GM18508 (cell line): ENCODE data around the gene SCGB2B2.
"Not testable (repeated sequence)": the region's sequence is repeated elsewhere in the genome, so short reads cannot be mapped to it uniquely, and the experiment has no call there.

ENCODE experiments used
- ATAC-seq: cut with Tn5 transposase; IDR thresholded peaks from one replicate; pipeline ENCODE4 v1.9.1; 2021; ENCODE audit warnings: moderate number of reproducible peaks; ENCODE audit not compliant: insufficient read depth, unreplicated experiment

SCGB2B2 gene, protein sequence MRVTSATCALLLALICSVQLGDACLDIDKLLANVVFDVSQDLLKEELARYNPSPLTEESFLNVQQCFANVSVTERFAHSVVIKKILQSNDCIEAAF

DNA sequence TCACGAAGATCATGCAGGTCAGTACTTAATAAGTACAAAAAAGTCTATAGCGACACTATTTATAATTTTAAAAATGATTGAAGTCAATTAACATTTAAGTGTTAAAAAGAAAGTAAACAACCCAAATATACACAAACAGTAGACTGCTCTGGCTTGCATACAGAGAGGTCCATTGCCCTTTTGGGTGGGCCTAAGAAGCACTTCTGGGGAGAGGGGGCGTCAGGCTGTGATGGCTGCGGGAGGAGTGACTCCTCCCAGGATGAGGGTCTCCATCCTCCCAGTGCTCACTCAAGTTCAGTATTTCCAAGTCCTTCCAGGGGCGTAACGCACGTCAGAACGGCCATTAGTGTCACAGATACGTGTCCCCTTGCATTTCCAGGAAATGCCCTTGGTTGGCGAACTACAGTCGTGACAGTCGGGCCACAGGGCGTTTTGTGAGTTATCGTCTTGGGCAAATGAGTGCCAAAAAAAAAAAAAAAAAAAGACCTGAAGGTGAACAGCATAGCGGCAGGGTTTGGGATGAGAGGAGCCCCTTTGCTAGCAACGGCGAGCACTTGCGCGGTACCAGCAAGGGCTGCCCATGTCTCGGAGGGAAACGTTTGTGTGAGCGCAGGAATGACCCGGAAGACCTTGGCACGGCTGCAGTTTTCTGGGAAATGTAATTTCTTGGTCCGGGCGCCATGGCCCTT lies at the start of gene SCGB2B2:
Gene SCGB2B2 (minus strand): TSS at position 463 of the 689 bp plus-strand sequence. CDS start 82,596 bp downstream, outside the sequence.
- peak; percentile 23 for ATAC-seq

DNA sequence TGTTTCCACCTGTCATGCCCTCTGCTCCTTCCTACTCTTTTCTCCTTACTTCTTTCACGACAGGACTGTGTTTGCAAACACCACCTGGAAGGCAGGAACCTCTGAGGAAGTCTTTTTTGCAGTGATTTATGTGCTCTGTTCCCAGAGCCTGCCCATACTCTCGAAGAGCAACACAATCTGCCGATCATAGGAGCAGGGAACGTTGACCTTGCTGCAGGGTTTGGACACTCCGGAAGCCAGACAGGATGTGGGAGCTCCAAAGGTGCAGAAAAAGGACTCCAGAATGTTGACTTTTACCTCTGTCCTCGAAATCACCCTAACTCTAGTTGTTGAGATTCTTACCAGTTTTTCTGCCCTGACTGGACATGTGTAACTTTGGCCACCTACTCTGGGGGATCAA lies 48.4 kb upstream of the SCGB2B2 start:
- ATAC-seq = no peak

DNA sequence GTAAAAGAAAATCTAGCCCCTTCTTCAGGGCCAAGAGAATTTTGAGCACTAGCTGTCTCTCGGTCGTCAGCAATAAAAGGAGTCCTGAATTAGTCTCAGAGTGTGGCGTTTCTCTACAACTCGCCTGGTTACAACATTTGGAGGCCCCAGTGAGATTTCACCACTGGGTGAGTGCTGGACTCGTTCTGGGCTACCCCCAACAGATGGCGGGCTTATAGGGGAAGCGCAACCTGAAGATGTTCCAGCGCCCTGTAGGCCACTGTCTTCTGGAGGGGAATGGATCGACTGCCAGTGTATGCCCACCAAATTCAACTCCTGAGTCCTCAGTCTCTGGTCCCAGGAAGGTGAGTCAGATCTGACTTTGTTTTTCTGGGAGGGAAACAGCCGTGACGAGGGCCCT lies 45.4 kb upstream of the SCGB2B2 start:
- ATAC-seq = no peak

DNA sequence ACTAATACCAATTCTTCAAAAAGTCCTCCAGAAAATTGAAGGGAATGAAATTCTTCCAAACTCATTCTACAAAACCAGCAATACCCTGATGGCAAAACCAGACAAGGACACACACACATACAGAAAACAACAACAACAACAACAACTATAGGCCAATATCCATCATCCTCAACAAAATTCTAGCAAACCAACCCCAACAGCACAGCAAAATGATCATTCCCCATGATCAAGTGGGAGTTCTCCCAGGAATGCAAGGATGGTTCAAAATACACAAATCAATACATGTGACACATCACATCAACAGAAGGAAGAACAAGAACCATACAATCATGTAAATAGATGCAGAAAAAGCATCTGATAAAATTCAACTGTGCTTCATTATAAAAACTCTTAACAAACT lies 38.4 kb upstream of the SCGB2B2 start:
- no peak for ATAC-seq

DNA sequence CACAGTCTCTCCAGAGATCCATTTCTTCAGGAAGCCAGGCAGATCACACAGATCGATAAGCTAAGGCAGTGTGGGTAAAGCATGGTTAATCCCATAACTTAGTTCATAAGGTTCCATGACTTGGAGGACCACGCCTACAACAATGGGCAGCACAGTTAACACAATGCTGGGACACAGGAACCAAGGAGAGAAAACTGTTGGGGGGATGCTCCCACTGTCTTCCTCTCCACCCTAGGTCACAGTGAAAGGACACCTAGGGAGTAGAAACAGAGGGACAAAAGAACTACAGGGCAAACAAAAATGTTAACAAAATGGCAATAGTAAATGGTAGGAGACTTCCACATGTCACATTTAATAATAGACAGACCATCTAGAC lies 36.3 kb upstream of the SCGB2B2 start:
- ATAC-seq = no peak

DNA sequence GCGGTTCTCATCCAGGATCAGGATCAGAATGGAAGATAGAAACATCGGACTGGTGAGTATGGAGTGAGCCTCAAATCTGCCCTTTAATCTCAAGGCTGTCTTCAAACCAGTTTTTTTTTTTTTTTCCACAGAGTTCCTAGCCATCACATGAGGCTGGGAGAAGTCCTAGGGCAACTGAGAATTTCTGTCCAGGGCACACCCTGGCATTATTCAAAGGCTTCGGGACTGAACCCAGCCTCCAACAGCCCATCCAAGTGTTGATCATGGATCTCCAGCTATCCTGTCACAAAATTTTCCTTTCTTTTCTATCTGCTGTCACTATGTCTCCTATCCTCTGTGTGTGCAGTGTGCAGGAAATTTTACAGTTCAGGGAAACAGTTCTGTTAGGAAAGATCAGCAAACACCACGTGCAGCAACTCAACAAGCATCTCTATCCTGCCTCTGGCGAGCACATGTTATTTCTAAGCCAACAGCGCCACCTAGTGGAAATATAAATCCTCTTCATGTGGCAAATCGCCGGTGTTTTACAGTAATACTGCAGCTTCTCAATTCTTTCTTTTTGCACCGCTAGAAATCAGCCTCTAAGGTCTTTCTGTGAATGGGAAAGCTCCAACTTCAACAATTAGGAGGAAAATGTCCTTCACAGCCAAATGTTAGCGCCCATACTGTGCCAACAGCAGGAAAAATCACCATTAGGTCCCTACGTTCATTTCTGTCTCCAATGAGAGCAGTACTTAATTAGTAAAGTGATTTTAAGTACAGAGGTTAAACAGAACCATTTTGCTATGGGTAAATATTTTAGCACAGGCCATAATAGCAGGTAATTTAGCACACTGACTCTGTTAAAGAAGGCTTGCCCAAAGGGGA lies 35.7 kb upstream of the SCGB2B2 start:
- no peak for ATAC-seq

DNA sequence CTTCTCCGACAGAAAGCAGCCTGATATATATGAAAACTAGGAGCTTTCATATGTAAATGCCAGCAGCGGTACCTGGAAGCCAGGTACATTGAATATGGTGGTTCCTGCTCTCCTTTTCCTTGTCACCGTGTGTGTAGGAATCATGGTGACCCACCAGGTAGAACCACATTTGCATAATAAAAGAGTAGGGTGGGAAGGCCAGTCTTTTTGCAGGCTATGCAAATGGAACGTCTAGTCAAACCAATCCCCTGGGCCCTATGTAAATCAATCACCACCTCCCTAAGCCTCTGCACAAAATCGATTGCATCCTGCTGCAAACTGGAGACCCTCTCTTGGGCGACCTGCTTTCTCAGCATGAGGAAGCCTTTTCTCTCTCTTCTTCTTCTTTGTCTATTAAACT lies 34.9 kb upstream of the SCGB2B2 start:
- ATAC-seq = no peak

DNA sequence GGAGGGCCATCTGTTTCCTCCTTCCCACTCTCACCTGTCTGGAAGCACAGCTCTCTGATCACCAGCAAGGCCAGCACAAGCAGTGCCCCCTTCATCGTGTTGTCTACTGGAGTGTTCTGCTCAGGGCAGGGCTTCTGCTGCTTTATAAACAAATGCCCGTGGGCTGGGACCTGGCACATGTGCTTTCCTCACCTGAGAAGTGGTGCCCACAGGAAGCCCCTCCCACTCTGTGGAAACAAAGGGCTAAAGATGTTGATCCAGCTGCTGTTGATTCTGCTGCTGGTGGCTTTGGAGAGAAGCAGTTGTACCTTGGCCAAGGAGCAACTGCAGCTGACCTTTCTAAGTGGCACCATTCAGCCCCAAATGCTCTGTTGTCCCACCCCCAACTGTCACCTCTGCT lies 30.7 kb upstream of the SCGB2B2 start:
- no peak for ATAC-seq

DNA sequence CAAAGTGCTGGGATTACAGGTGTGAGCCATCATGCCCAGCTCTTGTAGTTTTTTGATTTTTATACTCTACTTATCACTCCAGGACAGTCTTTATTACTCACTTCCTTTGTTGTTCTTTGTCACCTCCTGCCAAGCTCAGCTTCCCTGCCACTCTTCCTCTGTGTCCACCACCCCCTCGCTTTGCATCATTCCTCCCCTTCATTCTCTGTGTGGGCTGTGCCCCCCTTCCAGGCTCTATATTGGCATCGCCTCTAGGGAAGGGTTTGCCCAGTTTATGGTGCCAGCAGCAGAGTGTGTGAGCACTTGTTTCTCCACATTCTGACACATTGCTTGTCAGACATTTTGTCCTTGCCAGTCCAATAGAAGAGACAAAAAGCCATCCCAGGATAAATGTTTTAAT lies 15.6 kb upstream of the SCGB2B2 start:
- ATAC-seq = no peak

DNA sequence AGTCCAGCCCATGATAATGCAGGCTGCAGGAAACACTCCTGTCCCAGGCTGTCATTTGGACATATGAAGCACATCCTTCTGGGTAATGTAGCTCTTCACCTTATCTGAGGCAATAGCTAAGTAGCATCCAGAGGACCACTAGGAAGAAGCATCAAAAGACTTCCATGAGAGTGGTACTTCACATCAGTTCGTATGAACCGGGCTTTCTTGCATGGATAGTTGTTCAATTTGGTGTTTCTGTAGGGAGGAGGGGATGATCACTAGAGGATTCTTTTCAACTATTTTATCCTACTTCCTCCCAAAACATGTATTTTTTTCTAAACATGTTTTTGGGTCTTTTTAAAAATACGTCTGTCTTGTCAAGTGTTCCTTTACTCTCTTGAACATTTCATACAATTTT lies 13.4 kb upstream of the SCGB2B2 start:
- ATAC-seq = no peak

DNA sequence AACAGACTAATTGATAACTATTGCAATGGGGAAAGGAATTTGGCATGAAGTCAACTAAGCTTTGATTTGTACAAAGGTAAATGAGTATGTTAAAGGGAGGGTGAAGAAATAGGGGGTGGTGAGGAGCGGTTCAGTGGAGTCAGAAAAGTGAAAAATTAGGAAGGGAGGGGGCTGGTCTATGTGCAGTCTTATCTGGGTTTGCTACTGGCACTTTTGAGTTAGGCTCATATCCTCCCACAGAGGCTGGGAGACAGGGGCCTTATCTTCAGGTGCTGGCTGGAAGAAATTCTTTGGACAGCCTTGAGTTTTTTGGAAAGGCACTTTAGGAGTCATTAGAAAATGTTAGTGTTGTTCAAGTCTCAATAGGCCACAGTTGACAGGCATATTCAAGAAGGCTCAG lies 11.6 kb upstream of the SCGB2B2 start:
- ATAC-seq = no peak

DNA sequence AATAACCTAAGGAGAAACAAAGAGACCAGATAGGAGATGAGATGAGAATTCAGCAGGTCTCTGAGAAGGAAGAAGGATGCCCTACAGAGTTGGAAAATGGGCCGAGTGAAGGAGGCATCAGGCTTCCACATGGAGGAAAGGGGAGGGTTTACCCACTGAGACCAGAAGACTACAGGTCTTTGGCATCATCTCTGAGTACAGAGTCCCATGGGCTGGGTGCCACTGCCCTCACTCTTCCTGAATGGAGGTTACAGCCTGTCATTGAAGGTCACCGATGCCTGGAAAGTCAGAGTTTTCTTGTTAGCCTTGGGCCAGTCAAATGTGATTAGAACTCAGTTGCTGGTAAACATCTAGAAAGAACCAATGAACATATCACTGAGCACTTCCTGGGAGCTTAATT lies 10.4 kb upstream of the SCGB2B2 start:
- no peak for ATAC-seq

DNA sequence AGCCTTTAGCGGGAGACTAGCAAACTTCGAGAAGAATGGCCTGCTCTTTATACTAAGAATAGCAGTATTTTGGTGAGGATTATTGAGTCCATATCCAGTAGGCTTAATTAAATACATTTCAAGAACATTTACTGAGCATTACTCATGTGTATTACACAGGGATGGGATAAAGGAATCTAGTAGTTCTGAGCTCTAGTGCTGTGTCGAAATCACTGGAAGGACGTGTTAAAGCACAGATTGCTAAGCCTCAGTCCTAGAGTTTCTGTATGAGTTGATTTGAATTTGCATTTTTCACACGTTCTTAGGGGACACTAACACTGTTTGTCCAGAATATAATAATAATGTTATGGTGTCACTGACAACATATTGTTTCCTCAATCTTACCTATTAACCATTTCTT lies 9.5 kb upstream of the SCGB2B2 start:
- no peak for ATAC-seq

DNA sequence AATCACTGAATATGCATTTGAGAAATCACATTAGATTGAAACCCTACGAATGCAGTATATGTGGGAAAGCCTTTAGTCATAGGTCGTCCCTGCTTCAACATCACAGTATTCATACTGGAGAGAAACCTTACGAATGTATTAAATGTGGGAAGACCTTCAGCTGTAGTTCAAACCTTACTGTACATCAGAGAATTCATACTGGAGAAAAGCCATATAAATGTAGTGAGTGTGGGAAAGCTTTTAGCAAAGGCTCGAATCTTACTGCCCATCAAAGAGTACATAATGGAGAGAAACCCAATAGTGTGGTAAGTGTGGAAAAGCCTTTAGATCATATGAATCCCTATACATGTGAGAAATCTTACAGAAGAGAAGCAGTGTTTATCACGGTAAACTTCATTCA lies 8.3 kb upstream of the SCGB2B2 start:
- not testable (repeated sequence) for ATAC-seq

DNA sequence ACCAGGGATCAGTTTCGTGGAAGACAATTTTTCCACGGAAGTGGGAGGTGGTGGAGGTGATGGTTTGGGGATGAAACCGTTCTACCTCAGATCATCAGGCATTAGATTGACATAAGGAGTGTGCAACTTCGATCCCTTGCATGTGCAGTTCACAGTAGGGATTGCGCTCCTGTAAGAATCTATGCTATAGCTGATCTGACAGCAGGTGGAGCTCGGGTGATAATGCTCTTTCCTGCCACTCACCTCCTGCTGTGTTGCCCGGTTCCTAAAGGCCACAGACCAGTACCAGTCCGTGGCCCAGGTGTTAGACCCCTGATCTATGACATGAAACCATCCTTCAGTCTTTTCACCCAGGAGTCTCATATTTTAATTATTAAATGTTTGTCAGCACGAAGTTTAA lies 4.5 kb upstream of the SCGB2B2 start:
- ATAC-seq = no peak

DNA sequence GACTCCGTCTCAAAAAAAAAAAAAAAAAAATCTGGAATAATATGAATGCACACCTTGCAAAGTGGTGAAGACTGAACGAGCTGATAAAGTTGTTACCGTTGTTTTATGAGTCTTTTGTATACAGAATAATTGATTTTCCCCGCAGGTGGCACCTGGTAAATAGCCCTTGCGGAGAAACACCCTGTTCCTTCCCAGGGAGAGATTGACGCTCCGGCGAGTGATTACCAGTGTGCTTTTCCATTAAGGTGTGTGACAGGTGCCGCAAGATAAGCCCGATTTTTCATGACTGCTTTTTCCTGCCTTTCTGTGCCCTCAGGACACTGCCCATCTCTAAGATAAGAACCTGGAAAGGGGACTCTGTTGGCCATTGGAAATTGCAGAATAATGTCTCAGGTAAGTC lies 1.5 kb upstream of the SCGB2B2 start:
- ATAC-seq = no peak

DNA sequence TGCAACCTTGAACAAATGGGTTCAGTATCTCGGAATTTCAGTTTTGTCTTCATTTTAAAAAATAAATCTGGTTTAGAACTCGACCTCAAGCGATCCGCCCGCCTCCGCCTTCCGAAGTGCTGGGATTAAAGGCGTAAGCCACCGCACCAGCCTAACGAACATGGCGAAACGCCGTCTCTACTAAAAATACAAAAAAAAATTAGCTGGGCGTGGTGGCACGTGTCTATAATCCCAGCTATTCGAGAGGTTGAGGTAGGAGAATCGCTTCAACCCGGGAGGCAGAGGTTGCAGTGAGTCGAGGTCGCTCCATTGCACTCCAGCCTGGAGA lies 1.1 kb upstream of the SCGB2B2 start:
- no peak for ATAC-seq

DNA sequence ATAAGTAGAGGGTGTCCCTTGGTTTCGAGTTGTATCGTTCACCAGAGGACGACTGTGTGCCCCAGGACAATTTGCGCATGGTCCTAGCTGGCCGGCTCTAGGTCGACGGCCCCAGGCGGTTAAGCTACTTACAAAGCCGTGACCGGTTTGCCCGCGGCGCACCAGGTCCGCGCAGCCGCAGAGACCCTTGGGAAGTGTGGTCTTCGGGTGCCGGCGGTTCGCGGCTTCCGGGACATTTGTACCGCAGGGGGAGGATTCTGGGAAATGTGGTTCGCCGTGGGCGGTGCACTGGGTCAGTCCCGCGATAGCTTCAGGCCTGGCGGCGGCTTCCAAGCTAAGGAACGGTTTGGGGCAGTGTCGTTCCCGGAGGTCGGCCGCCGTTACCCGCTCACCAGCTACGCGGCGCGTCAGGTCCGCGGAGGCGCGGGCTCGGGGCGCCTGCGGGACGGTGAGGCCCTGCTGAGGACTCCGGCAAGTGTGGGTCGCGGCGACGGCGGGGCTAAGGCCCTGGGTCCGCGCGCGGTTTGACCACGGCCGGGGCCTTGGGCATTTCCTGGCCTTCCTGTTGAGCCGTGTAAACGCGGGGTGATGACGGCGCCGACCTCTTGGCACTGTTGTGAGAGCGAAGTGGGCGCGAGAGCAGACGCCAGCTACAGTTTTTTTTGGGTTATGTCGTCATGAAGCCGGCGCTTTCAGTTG lies 576 bp upstream of the SCGB2B2 start, which contains the start of gene ZNF302:
Gene ZNF302 (plus strand): TSS at position 293 of the 699 bp plus-strand sequence. CDS start 1,127 bp downstream, outside the sequence.
- peak; percentile 91 for ATAC-seq

DNA sequence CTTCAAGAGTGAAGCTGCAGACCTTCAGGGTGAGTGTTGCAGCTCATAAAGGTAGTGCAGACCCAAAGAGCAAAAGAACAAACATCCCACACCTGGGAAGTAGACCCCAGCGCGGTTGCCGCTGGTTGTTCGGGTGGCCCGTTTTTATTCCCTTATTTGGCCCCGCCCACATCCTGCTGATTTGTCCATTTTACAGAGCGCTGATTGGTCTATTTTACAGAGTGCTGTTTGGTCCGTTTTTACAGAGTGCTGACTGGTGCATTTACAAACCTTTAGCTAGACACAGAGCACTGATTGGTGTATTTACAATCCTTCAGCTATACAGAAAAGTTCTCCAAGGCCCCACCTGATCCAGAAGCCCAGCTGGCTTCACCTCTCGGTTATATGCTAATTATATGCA lies 1.0 kb downstream of the SCGB2B2 start:
- ATAC-seq = no peak

DNA sequence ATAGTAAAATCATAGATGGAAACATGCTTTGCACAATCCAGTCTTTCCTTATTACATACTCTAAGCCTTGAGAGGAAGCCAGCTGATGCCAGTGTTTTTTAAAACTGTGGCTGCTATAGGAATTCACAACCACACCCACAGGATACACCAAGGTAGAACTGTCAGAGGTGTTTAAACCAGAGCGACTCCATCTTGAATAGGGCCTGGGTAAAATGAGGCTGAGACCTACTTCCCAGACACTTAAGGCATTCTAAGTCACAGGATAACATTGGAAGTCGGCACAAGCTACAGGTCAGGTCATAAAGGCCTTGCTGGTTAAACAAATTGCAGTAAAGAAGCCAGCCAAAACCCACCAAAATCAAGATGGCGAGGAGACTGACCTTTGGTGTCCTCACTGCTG lies 1.7 kb downstream of the SCGB2B2 start:
- ATAC-seq = no peak

DNA sequence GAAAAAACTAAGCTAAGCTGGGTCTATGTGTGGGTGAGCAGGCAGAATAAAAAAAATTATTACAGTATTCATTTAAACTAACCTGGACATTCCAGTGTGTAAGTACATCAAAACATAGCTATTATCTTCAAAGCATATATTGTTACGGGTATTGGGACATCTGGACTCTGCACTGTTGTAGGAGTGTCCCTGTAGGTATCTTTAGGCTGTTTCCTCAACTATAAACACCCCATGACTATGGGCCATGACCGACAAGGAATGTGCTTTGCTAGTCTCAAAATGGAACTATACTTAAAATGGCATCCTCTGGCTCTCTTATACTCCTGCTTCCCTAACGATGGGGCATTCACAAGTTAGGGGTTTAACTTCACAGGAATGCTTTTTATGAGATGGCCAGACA lies 3.4 kb downstream of the SCGB2B2 start:
- no peak for ATAC-seq
